ENCODE data around the gene DLX5. TPM values are rescaled to one million over a fixed set of nuclear protein-coding genes. Genes with fewer than 3 reads are reported as not detected.

DLX5 gene
- total and polyA plus RNA-seq, 9 donors, result 0.27 to 7.9 (median 1.0) TPM; not detected in 1

DNA sequence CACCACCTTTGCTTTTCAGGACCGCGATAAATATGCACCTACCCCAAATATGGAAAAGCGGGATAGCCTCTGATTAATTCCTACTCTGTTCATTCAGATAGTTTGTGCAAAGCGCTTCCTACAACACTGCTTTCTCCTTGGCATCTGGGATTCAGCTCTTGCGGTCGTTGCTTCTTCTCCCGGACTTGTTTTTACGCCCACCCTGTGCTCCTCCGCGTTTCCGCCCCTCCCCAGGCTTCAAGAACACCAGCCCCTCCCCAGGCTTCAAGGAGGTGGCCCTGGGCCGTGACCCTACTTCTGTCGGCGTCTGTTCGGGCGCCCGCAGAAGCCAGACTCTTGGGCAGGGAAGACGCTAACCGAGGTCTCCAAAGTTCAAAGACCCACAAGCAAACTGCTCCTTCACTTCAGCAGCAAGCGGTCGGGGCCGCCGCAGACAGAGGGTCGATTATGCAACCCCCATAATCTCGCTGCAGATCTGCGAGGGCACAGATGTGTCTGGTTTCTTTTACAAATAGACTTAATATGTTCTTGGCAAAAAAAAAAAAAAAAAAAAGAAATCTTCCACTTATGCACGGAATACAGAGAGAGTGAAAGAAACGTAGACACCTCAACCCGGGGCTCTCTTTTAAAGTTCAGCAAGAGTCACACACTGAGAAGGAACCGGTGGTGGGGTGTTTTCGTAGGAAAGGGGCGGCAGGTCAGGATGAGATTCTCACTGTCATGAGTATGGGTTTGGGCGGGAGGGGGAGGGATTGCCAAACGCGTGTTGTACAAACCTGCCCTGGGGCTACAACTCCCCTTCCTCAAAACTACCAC, 1.9 kb downstream of the DLX5 start:
- no peaks in the 10 kb centered on the region for H3K36me3 ChIP-seq
- no peak for DNase-seq
- no peaks in the 10 kb centered on the region for H3K9me3 ChIP-seq
- H3K27ac ChIP-seq, result no peak overlapping the region
- intact Hi-C loops (cut with DNase I), result loop anchor here in 3 of 4 donors (10.0 kb wide), 2 partner anchors 1108 to 1298 kb away; no protein-coding TSS in a partner anchor
- TF ChIP-seq CTCF (IDR thresholded peaks at IDR 0.05) (no peak), POLR2A (IDR thresholded peaks at IDR 0.05) (no peak), EP300 (IDR thresholded peaks at IDR 0.05) (no peak)
- H3K27me3 ChIP-seq, result no peaks in the 10 kb centered on the region
- WGBS, 3 donors, result 19 to 40% (median 35%) methylated on average over 35 of the region's 35 CpGs
- H3K4me3 ChIP-seq, result no peak overlapping the region
- peaks cover 2% of the 10 kb centered on the region for H3K4me1 ChIP-seq (ENCODE audit: insufficient read depth)

DNA sequence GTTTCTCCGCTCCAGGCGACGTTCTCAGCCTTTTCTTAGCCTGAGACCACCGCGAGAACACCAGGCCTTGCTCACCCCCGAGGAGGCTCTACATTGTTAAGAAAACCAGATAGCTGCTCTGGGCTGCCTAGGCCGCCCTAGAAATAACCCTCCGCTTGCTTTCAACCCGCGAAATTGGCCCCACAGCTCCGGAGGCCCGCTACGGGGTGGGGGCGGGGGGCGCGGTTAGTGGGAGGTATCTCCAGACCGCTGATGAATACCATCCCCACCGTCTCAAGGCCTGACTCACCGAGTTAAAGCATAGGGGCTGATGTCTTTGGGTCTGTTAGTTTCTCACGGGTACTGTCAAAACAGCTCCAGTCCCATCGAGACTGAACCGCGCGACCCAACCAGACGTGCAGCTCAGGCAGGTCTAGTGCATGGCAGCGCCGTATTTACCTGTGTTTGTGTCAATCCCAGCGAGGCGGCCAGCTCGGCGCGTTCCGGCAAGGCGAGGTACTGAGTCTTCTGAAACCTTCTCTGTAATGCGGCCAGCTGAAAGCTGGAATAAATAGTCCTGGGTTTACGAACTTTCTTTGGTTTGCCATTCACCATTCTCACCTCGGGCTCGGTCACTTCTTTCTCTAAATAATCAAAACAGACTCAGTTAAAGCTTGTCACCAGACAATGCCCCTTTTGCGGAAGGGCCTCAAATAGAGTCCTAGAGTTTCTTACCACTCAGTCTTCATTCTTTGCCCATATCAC, 2.7 kb downstream of the DLX5 start:
- no peaks in the 10 kb centered on the region for H3K9me3 ChIP-seq
- intact Hi-C loops (cut with DNase I), result loop anchor here in 3 of 4 donors (10.0 kb wide), 2 partner anchors 1107 to 1297 kb away; no protein-coding TSS in a partner anchor
- no peaks in the 10 kb centered on the region for H3K27me3 ChIP-seq
- WGBS, 3 donors, result 38 to 54% (median 53%) methylated on average over 39 of the region's 39 CpGs
- H3K4me3 ChIP-seq, result no peak overlapping the region
- DNase-seq, result no peak
- no peak overlapping the region for H3K27ac ChIP-seq
- H3K36me3 ChIP-seq, result no peaks in the 10 kb centered on the region
- TF ChIP-seq CTCF (IDR thresholded peaks at IDR 0.05), result no peak
- TF ChIP-seq EP300 (IDR thresholded peaks at IDR 0.05), result no peak
- no peak for TF ChIP-seq POLR2A (IDR thresholded peaks at IDR 0.05)
- peaks cover 4% of the 10 kb centered on the region for H3K4me1 ChIP-seq (ENCODE audit: insufficient read depth)

GRCh38 chr7:97020996-97021746, 3.5 kb downstream of the DLX5 start:
- Histone ChIP-seq H3K4me1 (ENCODE audit: insufficient read depth) (peaks cover 9% of the 10 kb centered on the region), H3K36me3 (no peaks in the 10 kb centered on the region), H3K4me3 (no peak overlapping the region), H3K27ac (no peak overlapping the region), H3K9me3 (no peaks in the 10 kb centered on the region), H3K27me3 (no peaks in the 10 kb centered on the region)
- 25 to 37% (median 37%) methylated on average over 37 to 67 of the region's 67 CpGs for WGBS, 3 donors
- intact Hi-C loops (cut with DNase I), result loop anchor here in 3 of 4 donors (10.0 kb wide), 2 partner anchors 1106 to 1296 kb away; no protein-coding TSS in a partner anchor
- TF ChIP-seq EP300 (IDR thresholded peaks at IDR 0.05), result no peak
- TF ChIP-seq POLR2A (IDR thresholded peaks at IDR 0.05), result no peak
- no peak for TF ChIP-seq CTCF (IDR thresholded peaks at IDR 0.05)
- no peak for DNase-seq

- Histone ChIP-seq H3K4me3 (no peak overlapping the region), H3K27me3 (no peaks in the 10 kb centered on the region), H3K9me3 (no peaks in the 10 kb centered on the region), H3K36me3 (no peaks in the 10 kb centered on the region), H3K27ac (no peak overlapping the region), H3K4me1 (ENCODE audit: insufficient read depth) (peaks cover 9% of the 10 kb centered on the region)
- intact Hi-C loops (cut with DNase I), result loop anchor here in 3 of 4 donors (10.0 kb wide), 2 partner anchors 1106 to 1296 kb away; no protein-coding TSS in a partner anchor
- 37 to 63% (median 60%) methylated on average over 17 of the region's 17 CpGs for WGBS, 3 donors
- no peak for TF ChIP-seq CTCF (IDR thresholded peaks at IDR 0.05)
- TF ChIP-seq POLR2A (IDR thresholded peaks at IDR 0.05), result no peak
- TF ChIP-seq EP300 (IDR thresholded peaks at IDR 0.05), result no peak
- no peak for DNase-seq
Observed at GRCh38 chr7:97020601-97020995, 4.0 kb downstream of the DLX5 start.
